KMS-11 (cell line): ENCODE data around the gene PNMA8A.

Experiments used
- H2AFZ ChIP-seq: fragments of 200-600 bp; sonication (generic); 2 replicates; pipeline ENCODE4 v1.6.1; 2016; ENCODE audit warnings: antibody characterized with exemption, mixed run types, low read depth
- H3K27ac ChIP-seq: fragments of 200-600 bp; sonication (generic); 2 replicates; pipeline ENCODE4 v1.6.1; 2016; ENCODE audit warnings: mild to moderate bottlenecking, mixed run types
- H3K27me3 ChIP-seq: fragments of 200-600 bp; sonication (generic); 2 replicates; pipeline ENCODE4 v1.6.1; 2017; ENCODE audit warnings: mild to moderate bottlenecking, low read depth, mixed run types, moderate library complexity; ENCODE audit not compliant: insufficient read depth
- H3K36me3 ChIP-seq: fragments of 200-600 bp; sonication (generic); 2 replicates; pipeline ENCODE4 v1.6.1; 2017; ENCODE audit warnings: mild to moderate bottlenecking, mixed run types; ENCODE audit not compliant: insufficient read depth
- H3K4me1 ChIP-seq: fragments of 200-600 bp; sonication (generic); 2 replicates; pipeline ENCODE4 v1.6.1; 2016; ENCODE audit warnings: mild to moderate bottlenecking, low read depth, mixed run types; ENCODE audit not compliant: poor library complexity, severe bottlenecking
- H3K4me2 ChIP-seq: fragments of 200-600 bp; sonication (generic); 2 replicates; pipeline ENCODE4 v1.7.0; 2016; ENCODE audit warnings: mild to moderate bottlenecking, mixed run types
- H3K4me3 ChIP-seq: fragments of 200-600 bp; sonication (generic); IDR thresholded peaks from 2 replicates; pipeline ENCODE4 v1.6.1; 2017; ENCODE audit warnings: low read depth, low read length, mixed read lengths; ENCODE audit not compliant: insufficient read depth
- H3K79me2 ChIP-seq: fragments of 200-600 bp; sonication (generic); 2 replicates; pipeline ENCODE4 v1.6.1; 2016; ENCODE audit warnings: low read depth, mixed run types; ENCODE audit not compliant: insufficient read depth
- H3K9ac ChIP-seq: fragments of 200-600 bp; sonication (generic); 2 replicates; pipeline ENCODE4 v1.6.1; 2016; ENCODE audit warnings: mild to moderate bottlenecking, mixed run types
- H4K20me1 ChIP-seq: fragments of 200-600 bp; sonication (generic); 2 replicates; pipeline ENCODE4 v1.6.1; 2016; ENCODE audit warnings: mild to moderate bottlenecking, mixed run types; ENCODE audit not compliant: insufficient read depth
- CTCF ChIP-seq: fragments of 200-600 bp; sonication (generic); conservative IDR thresholded peaks from 2 replicates; pipeline ENCODE4 v1.6.1; 2017; ENCODE audit warnings: low read depth, mild to moderate bottlenecking, antibody characterized with exemption, low read length, moderate library complexity, mixed read lengths

Gene PNMA8A

GRCh38 chr19:46508206-46508605, 36.8 kb upstream of the PNMA8A start:
- Histone ChIP-seq H3K4me3 (no peak overlapping the region), H3K4me1 (peaks cover 12% of the 10 kb centered on the region), H3K27ac (no peak overlapping the region), H4K20me1 (no peaks in the 10 kb centered on the region), H2AFZ (no peak overlapping the region), H3K27me3 (peaks cover 50% of the 10 kb centered on the region), H3K36me3 (no peaks in the 10 kb centered on the region), H3K79me2 (no peaks in the 10 kb centered on the region), H3K4me2 (no peak overlapping the region), H3K9ac (no peak overlapping the region)
- TF ChIP-seq CTCF: no peak

GRCh38 chr19:46503848-46504453, 32.6 kb upstream of the PNMA8A start:
- Histone ChIP-seq H3K4me1 (peaks cover 6% of the 10 kb centered on the region), H3K4me2 (no peak overlapping the region), H2AFZ (no peak overlapping the region), H3K27me3 (peaks cover 55% of the 10 kb centered on the region), H4K20me1 (no peaks in the 10 kb centered on the region), H3K27ac (no peak overlapping the region), H3K36me3 (no peaks in the 10 kb centered on the region), H3K4me3 (no peak overlapping the region), H3K79me2 (no peaks in the 10 kb centered on the region), H3K9ac (no peak overlapping the region)
- no peak for TF ChIP-seq CTCF

GRCh38 chr19:46502891-46503290, 31.5 kb upstream of the PNMA8A start:
- no peak for TF ChIP-seq CTCF
- H3K4me1 ChIP-seq: peaks cover 6% of the 10 kb centered on the region
- H3K79me2 ChIP-seq: no peaks in the 10 kb centered on the region
- no peaks in the 10 kb centered on the region for H3K36me3 ChIP-seq
- no peak overlapping the region for H3K4me3 ChIP-seq
- peaks cover 62% of the 10 kb centered on the region for H3K27me3 ChIP-seq
- H4K20me1 ChIP-seq: no peaks in the 10 kb centered on the region
- no peak overlapping the region for H3K9ac ChIP-seq
- H3K27ac ChIP-seq: no peak overlapping the region
- H2AFZ ChIP-seq: no peak overlapping the region
- no peak overlapping the region for H3K4me2 ChIP-seq

- Histone ChIP-seq H3K27ac (no peak overlapping the region), H3K4me1 (no peaks in the 10 kb centered on the region), H3K79me2 (no peaks in the 10 kb centered on the region), H3K36me3 (no peaks in the 10 kb centered on the region), H3K27me3 (peaks cover 70% of the 10 kb centered on the region), H4K20me1 (no peaks in the 10 kb centered on the region), H3K4me2 (no peak overlapping the region), H3K9ac (no peak overlapping the region), H2AFZ (no peak overlapping the region), H3K4me3 (no peak overlapping the region)
- no peak for TF ChIP-seq CTCF
Measured at GRCh38 chr19:46499692-46500091, 28.3 kb upstream of the PNMA8A start.
